ENCODE results near the gene CD84.

The CD84 gene, protein sequence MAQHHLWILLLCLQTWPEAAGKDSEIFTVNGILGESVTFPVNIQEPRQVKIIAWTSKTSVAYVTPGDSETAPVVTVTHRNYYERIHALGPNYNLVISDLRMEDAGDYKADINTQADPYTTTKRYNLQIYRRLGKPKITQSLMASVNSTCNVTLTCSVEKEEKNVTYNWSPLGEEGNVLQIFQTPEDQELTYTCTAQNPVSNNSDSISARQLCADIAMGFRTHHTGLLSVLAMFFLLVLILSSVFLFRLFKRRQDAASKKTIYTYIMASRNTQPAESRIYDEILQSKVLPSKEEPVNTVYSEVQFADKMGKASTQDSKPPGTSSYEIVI

DNA sequence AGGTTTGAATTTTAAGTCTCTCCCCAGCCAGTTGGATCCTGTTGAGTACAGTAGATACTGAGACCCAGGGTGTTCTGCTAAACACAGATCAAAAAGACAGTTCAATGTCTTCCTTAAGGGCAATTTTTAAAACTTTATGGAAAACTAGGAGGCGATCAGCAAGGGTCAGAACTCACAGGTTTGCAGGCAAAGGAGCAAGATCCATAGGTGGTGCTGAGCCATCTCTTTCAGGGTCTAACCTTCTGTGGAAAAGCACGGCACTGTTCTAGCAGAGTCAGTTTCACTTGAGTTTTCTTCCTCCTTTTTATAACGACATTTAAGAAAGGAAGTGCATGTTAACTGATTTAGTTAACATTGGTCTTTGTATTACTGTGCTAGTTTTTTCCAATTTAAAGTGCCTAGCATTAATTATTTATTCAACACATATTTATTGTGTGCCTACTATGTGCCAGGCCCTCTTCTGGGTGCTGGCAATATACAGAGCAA lies at the start of gene CD84:
TSS of gene CD84 (minus strand) at position 281 of the 486 bp plus-strand sequence. CDS start at position 222, 59 bp downstream.
- no peak for DNase-seq (ENCODE audit: low read depth in 2 of 2)

DNA sequence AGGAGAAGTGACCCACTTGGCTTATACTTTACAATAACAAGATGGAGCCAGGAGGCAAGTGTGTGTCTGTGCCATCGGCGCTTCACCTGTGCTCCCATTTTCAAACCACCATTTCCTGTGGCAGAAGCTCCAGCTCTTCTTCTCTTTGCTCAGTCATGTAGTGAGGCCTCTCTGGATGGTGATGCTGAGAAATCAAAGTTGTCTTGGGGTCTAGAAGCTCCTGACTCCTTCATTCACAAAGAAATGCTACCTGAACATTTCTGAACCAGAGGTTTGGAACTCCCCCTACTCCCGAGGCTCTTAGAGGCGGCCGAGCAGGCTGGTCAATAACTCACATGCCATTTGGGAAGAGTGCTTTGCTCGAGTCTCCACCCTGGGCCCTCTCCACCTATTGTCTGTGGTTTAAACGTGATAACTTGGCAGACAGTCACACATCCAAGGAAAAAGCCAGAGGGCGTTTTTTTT lies 49.5 kb upstream of the CD84 start:
- no peak for DNase-seq (ENCODE audit: low read depth in 2 of 2)

DNA sequence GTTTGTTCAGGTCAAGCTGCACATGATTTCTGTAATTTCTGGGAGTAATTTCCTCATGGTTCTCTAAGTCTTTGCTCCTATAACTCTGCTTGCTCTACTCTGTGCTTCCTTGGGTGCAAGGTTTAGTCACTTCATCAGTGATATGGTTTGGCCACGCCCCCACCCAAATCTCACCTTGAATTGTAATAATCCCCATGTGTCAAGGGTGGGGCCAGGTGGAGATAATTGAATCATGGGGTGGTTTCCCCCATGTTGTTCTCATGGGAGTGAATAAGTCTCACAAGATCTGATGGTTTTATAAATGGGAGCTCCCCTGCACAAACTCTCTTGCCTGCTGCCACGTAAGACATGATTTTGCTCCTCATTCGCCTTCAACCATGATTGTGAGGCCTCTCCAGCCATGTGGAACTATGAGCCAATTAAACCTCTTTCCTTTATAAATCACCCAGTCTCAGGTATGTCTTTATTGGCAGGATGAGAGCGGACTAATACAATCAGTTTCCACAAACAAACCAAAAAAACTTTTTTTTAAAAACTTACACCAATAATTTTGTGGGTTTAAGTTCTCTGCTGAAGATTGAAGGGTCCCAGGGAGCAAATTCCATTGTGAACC lies 48.5 kb upstream of the CD84 start:
- peak in 1 of 2 donors; percentile 68 for DNase-seq (ENCODE audit: low read depth in 2 of 2)

DNA sequence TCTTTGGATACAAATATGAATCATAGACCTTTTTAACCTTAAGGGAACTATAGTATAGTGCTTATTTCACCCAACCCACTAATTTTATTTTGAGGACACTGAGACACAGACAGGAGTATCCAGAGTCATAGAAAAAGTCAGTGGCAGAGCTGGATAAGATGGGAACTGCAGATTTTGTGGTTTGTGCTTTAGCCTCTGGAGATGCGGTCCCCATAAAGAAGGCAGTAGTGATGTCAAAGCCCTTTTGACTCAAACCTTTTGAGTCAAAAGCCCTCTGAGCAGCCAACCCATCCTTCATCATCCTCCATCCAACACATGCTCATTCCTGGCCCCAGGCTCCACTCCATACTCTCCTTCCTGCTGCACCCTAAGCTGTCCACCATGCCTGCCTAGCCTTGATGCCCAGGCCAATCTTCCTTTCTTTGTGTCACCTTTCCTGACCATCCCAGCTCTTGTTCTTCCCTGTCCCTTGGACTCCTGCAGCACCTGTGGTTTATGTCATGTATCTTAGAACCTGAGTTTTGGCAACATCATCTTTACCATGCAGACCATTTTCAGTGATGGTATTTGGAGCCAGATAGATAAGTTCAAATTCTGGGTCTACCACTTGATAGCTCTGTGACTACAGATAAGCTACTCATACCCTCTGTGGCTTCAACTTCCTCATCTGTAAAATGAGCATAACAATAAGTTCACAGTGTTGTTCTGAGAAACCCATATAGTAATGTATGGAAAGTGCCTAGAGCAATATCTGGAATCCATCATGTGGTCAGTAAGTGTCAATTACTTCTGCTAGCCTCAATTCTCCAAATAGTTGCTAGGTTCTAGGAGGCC lies 47.4 kb upstream of the CD84 start:
- DNase-seq (ENCODE audit: low read depth in 2 of 2), result no peak

DNA sequence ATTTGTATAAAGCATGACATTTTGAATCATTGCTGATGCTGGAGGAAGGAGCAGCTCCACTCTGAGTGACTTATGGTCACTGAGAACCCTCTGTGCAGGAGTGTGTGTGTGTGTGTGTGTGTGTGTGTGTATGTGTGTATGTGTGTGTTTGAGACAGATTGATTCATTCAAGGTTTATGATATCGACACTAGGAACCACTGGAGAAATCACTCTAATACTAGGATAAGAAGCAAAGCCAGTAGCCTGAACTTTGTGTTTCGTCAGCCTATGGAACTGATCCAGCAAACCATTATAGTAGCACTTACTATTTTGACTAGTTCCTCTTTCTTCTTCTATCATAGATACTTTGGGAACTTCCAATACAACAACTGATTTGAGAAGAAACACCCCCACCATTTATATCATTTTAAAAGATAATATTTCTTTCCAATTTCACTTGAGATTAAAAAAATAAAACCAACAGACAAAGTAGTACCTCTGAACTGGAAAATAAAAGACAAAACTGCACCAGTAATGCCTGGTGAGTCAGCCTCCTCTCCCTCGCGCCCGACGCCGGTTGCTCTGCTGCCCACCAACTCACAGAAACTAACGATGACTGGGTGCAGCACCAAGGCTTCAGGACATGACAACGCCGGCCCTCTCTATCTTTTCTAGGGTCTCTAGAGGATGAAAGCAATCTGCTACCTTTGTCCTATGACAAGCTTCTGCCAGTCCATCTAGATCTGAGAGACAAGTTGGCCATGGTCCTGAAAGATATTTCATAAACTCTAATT lies 46.6 kb upstream of the CD84 start:
- DNase-seq (ENCODE audit: low read depth in 2 of 2), result peak in 1 of 2 donors; percentile 59

DNA sequence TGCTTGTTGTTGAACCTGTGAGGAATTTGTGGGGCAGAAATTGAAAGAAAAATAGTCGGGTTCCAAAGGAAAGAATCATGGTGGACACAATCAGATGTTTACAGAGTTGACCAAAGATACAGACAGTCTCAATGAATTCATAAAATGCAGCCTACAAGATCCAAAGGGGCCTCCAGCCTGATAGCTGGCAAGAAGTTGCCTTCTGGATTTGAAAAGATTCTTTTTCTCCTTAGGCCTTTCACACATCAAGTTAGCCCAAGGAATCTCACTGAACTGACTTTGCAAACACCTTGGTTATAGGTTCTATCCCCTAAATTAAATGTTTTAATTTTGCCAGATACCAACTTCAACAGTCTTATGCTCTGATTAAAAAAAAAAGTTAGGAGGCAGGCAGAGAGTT lies 46.0 kb upstream of the CD84 start:
- DNase-seq (ENCODE audit: low read depth in 2 of 2), result no peak

DNA sequence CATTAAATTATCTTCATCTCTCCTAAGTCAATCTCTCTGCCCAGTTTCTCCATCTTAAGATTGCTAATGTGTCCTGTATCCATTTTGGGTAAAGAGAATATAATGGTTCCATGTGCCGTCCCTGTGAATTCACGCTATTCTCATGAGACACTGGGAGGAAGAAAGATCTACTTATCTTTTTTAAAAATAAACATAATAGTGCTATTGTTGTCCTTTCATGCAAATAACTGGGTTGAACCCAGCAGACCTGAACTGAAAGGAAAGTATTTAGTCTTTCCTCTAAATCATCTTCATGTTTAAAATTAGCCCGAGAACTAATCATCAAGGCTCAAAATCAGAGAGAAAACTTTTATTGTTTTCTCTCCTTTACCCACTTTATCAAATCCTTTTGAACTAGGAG lies 45.2 kb upstream of the CD84 start:
- DNase-seq (ENCODE audit: low read depth in 2 of 2), result no peak

DNA sequence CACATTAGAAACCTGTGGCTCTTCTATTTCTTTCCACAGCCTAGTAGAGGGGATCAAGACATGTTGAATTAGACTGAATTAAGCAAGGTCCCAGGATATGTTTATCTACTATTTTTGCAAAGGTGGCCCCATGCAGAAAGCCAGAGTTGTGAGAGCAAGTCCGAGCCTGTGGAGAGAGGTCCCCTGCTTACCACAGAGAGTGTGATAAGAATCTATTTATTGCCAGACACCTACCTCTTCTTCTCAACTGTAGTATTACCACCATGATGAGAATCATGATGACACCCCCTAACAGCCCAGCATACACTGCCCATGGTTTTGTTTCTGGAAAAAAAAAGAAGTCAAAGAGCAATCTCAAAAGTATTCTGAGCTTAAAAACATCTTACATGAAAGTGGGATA lies 44.6 kb upstream of the CD84 start:
- DNase-seq (ENCODE audit: low read depth in 2 of 2), result no peak

DNA sequence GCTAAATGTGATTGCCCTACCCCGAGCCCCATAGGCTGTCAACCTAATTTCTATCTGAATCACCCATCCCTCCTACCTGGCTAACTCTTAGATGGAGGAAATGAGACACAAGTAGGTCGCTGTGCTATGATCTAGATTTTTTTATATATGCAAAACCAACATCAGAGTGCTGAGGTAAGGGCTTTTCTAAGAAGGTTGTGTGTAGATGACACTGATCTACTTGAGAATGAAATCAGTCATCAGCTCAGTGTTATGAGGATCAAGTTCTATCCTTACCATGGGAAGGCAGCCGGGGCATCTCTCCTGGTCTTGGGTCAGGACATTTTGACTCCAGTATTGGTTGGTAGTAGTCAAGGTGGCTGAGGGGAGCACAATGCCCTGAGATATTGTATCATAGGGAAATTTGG lies 43.9 kb upstream of the CD84 start:
- DNase-seq (ENCODE audit: low read depth in 2 of 2), result no peak

DNA sequence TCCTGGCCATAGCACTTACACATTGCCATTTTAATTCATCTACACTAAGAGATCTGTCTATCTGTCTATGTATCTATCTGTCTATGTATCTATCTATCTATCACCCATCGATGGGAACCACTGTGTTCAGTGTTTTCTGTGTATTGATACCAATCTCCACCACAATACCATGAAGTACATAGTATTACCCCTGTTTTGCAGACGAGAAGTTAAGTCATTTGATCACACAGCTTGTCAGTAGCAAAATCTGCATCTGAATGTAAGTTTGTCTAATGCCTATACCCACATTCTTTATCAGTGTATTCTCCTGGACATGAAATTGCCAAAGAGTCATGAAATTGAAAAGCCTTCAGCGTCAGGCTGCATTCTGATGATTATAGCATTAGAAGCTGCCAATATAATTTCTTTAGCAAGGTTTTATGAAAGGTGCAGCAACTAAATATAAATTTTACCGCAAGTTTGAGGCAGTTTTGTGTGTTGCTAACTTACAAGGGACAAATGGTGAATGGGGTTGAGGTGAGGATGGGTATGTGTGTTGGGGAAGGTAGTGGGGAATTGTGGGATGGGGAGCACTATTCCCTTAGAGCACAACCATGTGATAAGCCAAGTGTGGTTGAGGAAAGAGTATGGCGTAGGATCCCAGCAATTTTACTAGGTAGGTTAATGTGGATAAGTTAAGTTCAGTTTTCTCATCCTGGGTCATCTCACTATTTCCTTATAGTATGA lies 43.4 kb upstream of the CD84 start:
- DNase-seq (ENCODE audit: low read depth in 2 of 2), result no peak

DNA sequence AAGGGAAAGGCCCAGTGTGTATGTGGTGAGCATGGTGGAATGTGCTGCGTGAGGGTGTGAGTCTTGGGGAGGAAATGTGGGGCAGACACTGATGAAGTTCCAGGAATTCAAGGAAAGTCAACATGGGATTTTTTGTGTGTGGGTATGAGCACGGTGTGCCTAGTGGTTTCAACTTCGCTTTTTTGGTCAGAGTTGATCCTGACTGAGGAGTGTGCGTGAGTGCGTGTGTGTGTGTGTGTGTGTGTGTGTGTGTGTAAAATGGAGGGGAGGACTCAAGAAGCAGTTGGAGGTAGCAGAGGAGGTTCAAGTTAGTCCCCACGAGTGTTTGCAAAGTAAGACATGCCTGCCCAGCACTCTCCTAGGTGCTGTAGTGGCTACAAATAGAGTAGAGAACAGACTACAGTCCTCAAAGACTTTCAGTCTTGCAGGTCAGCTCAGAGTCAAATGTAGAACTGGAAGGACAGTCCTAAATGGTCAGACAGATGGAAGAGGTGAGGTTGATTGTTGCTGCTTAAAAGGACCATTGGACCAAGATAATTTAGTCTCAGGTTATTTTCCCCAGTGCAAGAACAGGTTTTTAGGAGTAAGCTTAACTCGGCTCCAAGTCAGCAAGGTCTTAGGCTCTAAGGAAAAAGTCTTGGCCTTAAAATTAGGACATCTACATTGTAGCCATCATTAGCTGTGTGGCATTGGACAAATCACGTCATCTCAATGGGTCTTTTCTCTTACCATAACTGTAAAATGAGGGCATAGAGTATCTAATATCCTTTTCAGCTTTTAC lies 42.5 kb upstream of the CD84 start:
- no peak for DNase-seq (ENCODE audit: low read depth in 2 of 2)

DNA sequence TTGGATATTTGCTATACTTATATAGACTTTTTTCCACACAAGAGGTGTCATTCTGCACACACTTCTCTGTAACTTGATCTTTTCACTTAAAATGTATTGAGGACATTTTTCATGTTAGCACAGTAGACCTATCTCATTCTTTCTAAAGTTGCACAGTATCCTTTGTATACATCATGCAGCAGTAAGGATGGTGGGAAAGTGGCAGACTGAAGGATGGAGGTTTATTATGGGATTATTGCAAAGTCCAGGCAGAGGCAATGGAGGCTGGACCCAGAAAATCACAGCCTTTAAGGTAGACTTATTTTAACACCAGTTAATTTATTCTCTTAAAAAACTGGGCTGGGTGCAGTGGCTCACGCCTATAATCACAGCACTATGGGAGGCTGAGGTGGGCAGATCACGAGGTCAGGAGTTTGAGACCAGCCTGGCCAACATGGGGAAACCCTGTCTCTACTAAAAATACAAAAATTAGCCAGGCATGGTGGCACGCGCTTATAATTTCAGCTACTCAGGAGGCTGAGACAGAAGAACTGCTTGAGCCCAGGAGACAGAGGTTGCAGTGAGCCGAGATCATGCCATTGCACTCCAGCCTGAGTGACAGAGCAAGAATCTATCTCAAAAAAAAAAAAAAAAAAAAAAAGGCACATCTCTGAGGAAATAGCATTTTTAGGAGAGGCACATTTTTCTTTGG lies 41.8 kb upstream of the CD84 start:
- DNase-seq (ENCODE audit: low read depth in 2 of 2), result no peak

DNA sequence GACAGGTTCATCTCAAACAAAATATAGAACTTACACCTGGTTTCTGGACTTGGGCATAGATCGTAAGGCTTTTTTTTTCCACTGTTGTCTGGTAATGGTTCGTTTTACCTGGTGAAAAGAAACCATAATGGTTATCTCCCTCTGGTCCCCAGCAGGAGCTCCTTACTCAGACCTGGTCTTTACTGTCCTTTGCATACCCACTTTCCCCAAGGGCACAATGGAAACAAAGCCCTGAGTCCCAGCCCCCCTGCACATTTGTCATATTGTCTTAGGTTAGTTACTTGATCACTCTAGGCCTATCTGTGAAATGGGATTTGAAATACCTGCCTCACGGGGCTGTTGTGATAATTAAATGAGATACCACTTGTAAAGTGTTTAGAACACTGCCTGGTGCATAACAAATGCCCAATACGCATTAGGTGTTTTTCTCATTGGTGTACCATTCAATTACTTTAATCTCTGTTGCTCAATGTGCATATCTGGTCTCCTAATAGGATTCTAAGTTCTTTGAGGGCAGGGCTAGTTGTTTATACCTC lies 40.5 kb upstream of the CD84 start:
- no peak for DNase-seq (ENCODE audit: low read depth in 2 of 2)

DNA sequence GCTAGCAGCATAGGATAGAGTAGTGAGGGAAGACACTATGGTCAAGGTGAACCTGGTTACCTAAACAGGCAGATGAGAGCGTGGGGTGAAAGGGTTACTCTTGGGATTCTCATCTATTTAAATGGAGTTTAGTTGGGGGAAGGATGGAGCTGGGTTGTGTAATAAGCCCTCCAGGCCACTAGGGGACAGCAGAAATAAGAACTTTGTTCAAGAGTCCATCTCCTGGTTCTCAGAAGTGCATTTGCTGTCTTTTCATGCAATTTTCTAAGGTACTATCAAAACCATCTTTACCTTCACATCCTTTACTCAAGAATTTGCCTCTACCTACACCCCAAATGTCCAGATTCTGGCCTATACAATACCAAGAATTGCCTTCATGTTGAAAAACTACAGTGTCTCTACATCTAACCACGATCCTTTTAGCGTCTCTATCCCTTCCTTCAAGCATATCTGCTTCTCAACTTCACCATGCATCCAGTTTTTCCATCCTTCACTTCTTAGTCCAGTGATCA lies 39.5 kb upstream of the CD84 start:
- DNase-seq (ENCODE audit: low read depth in 2 of 2), result no peak

DNA sequence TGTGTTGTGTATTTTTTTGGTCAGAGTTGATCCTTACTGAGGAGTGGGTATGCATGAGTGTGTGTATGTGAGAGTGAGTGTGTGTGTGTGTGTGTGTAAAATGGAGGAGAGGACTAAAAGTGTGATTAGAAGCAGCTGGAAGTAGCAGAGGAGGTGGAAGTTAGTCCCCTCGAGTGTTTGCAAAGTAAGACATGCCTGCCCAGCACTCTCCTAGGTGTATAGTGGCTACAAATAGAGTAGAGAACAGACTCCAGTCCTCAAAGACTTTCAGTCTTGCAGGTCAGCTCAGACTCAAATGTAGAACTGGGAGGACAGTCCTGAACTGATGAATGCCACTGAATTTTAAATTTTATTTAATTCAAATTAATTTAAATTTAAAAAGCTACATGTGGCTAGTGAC lies 39.0 kb upstream of the CD84 start:
- no peak for DNase-seq (ENCODE audit: low read depth in 2 of 2)

DNA sequence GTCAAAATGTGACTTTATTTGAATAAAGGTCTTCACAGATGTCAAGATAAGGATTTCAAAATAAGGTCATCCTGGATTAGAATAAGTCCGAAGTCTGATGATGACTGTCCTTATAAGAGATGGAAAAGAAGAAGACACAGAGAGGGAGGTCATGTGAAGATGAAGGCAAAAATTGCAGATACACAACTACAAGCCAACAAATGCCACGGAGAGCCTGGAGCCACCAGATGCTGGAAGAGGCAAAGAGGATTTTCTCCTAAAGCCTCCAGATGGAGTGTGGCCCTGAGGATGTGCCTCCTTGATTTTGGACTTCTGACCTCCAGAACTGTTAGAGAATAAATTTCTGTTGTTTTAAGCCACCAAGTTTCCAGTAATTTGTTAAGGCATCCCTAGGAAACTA lies 36.4 kb upstream of the CD84 start:
- no peak for DNase-seq (ENCODE audit: low read depth in 2 of 2)

DNA sequence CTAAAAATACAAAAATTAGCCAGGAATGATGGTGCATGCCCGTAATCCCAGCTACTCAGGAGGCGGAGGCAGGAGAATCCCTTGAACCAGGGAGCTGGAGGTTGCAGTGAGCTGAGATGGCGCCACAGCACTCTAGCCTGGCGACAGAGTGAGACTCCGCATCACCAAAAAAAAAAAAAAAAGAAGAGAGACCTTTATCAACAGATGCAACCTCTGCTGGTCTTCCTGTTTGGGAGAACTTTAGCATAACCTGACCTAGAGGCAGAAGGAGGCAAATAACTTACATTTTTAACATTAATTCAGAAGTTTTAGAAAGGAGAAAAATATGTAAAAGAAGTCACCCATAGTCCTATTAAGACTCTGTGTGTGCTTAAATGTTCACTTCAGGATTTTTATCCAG lies 35.1 kb upstream of the CD84 start:
- no peak for DNase-seq (ENCODE audit: low read depth in 2 of 2)

DNA sequence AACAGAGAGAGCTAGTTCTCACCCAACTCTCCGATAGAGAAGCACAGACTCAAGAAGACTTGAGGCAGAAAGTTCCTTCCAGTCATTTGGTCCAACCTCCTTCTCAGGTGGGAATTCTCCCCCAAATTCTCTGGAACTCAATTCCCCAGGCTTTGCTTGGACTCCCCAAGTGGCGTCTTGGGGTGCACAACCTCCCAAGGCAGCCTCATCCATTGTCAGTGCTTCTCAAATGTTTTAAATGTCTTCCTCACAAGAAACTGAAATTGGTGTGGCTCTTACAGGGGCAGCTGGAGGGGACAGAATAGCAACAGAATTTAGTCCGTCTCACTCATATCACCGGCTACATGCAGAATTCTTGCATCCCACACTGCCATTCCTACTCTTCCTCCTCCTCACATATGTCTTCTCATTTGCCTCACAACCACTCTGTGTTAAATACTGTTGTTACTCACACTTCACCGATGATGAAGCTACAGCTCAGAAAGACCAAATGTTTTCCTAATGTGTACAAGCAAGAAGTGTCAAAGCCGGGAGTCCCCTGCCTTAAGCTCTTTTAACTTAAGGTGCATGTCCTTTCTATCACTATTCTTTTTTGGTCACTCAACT lies 33.4 kb upstream of the CD84 start:
- DNase-seq (ENCODE audit: low read depth in 2 of 2), result no peak
